ENCODE results near the gene MITF.

Gene MITF

DNA sequence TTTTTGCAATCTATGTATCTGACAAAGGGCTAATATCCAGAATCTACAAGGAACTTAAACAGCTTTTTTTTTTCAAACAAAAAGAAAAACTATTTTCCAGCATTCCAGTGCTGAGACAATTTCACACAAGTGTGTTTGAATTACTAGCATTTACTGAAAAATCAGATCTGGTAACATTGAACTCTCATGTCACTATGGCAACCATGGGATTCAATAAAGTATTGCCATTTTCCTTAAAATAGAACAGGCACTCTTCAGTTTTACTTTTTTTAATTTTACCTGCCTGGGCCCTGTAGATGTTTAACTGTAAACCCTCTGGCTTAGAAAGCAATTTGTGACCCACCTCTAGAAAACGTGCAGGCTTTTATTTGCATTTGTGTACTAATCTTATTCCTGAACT lies 105.4 kb downstream of the MITF start:
- TF ChIP-seq, protein P1, sequence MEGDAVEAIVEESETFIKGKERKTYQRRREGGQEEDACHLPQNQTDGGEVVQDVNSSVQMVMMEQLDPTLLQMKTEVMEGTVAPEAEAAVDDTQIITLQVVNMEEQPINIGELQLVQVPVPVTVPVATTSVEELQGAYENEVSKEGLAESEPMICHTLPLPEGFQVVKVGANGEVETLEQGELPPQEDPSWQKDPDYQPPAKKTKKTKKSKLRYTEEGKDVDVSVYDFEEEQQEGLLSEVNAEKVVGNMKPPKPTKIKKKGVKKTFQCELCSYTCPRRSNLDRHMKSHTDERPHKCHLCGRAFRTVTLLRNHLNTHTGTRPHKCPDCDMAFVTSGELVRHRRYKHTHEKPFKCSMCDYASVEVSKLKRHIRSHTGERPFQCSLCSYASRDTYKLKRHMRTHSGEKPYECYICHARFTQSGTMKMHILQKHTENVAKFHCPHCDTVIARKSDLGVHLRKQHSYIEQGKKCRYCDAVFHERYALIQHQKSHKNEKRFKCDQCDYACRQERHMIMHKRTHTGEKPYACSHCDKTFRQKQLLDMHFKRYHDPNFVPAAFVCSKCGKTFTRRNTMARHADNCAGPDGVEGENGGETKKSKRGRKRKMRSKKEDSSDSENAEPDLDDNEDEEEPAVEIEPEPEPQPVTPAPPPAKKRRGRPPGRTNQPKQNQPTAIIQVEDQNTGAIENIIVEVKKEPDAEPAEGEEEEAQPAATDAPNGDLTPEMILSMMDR (IDR thresholded peaks at IDR 0.05; ENCODE audit: control insufficient read depth, insufficient read depth, low read depth, low read length, missing control alignments): no peak
- no peak overlapping the region for H3K4me3 ChIP-seq (ENCODE audit: control insufficient read depth, low read depth, low read length)

GRCh38 chr3:69847303-69847702 lies 108.0 kb downstream of the MITF start:
- TF ChIP-seq, protein P1 (IDR thresholded peaks at IDR 0.05; ENCODE audit: control insufficient read depth, insufficient read depth, low read depth, low read length, missing control alignments): no peak
- H3K4me3 ChIP-seq (ENCODE audit: control insufficient read depth, low read depth, low read length): no peak overlapping the region
- DNase-seq (ENCODE audit: low read depth): no peak

More for the DNA sequence above, 105.4 kb downstream of the MITF start:
- no peak for DNase-seq (ENCODE audit: low read depth)

DNA sequence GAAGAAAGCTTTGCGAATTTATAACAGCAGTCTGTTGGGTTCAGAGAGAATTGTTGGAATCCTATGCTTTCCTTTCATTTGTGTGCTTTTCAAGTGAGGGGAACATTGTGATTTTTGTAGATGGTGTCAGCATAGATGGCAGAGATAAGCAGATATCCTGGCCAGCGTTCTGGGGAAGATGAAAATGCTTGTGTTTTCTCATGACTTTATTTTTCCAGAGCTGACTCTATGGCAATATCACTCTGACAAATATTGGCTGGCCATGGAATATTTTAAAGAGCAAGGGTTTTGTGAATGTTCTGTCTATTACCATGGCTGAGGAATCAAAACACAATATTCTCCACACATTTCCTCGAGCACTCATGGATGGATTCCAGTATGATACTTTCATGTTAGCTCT lies 108.8 kb downstream of the MITF start:
- no peak for DNase-seq (ENCODE audit: low read depth)
- no peak overlapping the region for H3K4me3 ChIP-seq (ENCODE audit: control insufficient read depth, low read depth, low read length)
- TF ChIP-seq, protein P1 (IDR thresholded peaks at IDR 0.05; ENCODE audit: control insufficient read depth, insufficient read depth, low read depth, low read length, missing control alignments): no peak

- TF ChIP-seq, protein P1 (IDR thresholded peaks at IDR 0.05; ENCODE audit: control insufficient read depth, insufficient read depth, low read depth, low read length, missing control alignments): no peak
- DNase-seq (ENCODE audit: low read depth): no peak
- no peak overlapping the region for H3K4me3 ChIP-seq (ENCODE audit: control insufficient read depth, low read depth, low read length)
These were observed 111.6 kb downstream of the MITF start for GRCh38 chr3:69850849-69851248.

- DNase-seq (ENCODE audit: low read depth): no peak
- TF ChIP-seq, protein P1 (IDR thresholded peaks at IDR 0.05; ENCODE audit: control insufficient read depth, insufficient read depth, low read depth, low read length, missing control alignments): no peak
- H3K4me3 ChIP-seq (ENCODE audit: control insufficient read depth, low read depth, low read length): no peak overlapping the region
These were observed 113.8 kb downstream of the MITF start for GRCh38 chr3:69853027-69853426.

DNA sequence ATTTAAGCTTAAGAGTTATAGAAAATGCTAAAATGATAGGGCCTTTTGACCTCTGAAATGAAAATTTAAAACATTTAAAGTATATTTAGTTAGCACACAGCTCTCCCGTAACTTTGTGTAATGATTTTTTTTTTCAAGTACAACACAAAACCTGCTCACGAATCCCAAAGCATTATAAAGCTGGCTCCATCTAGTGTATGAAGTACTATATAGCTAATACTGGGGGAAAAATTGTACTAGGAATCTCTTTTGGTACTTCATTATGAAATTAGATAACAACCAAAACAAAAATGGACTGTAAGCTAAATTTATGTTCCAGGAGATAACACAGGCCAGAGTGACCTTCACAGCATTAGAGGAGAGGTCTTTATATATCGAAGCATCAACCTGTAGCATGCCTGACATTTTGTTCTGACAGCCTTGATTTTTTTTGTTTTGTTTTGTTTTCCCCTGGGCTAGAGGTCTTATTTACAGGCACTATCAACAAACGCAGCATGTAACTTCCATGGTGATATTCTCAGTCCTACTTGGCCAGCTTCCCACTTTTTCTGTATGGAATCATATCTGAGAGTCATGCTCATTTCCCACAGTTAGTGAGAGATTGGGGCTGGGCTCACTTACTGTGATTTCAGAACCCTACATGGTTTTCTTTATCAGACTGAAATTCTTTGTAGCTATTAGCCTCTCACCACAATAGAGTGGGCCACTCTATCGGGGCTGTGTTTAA lies 116.3 kb downstream of the MITF start:
- TF ChIP-seq, protein P1 (IDR thresholded peaks at IDR 0.05; ENCODE audit: control insufficient read depth, insufficient read depth, low read depth, low read length, missing control alignments): peak; percentile 50
- H3K4me3 ChIP-seq (ENCODE audit: control insufficient read depth, low read depth, low read length): no peak overlapping the region
- no peak for DNase-seq (ENCODE audit: low read depth)
